ENCODE data around the gene ANP32A. TPM values are rescaled to one million over a fixed set of nuclear protein-coding genes. Genes with fewer than 3 reads are reported as not detected.

Gene ANP32A
- total RNA-seq, 1 donor from 2014 or later: 234 TPM

GRCh38 chr15:68801572-68802148 lies 19.0 kb downstream of the ANP32A start:
- intact Hi-C loops (cut with micrococcal nuclease): no loop called here

- intact Hi-C loops (cut with micrococcal nuclease): no loop called here
Measured at GRCh38 chr15:68800875-68801274, 19.8 kb downstream of the ANP32A start.

- intact Hi-C loops (cut with micrococcal nuclease): no loop called here
Measured at GRCh38 chr15:68798346-68799094, 22.2 kb downstream of the ANP32A start.

GRCh38 chr15:68797599-68798345 lies 22.9 kb downstream of the ANP32A start:
- intact Hi-C loops (cut with micrococcal nuclease): no loop called here

GRCh38 chr15:68797191-68797590 lies 23.5 kb downstream of the ANP32A start:
- intact Hi-C loops (cut with micrococcal nuclease): no loop called here

GRCh38 chr15:68796576-68796975 lies 24.1 kb downstream of the ANP32A start:
- intact Hi-C loops (cut with micrococcal nuclease): no loop called here

- intact Hi-C loops (cut with micrococcal nuclease): loop anchor here (1.0 kb wide), 1 partner anchor 22 kb away; no protein-coding TSS in a partner anchor
Measured at GRCh38 chr15:68795298-68795848, 25.3 kb downstream of the ANP32A start.

- intact Hi-C loops (cut with micrococcal nuclease): loop anchor here (1.0 kb wide), 1 partner anchor 22 kb away; no protein-coding TSS in a partner anchor
Measured at GRCh38 chr15:68794863-68795262, 25.8 kb downstream of the ANP32A start.

- intact Hi-C loops (cut with micrococcal nuclease): no loop called here
Measured at GRCh38 chr15:68794307-68794706, 26.4 kb downstream of the ANP32A start.

GRCh38 chr15:68793776-68794175 lies 26.9 kb downstream of the ANP32A start:
- intact Hi-C loops (cut with micrococcal nuclease): no loop called here

GRCh38 chr15:68792901-68793766 lies 27.6 kb downstream of the ANP32A start:
- intact Hi-C loops (cut with micrococcal nuclease): no loop called here

- intact Hi-C loops (cut with micrococcal nuclease): no loop called here
Measured at GRCh38 chr15:68791431-68792283, 29.0 kb downstream of the ANP32A start.

GRCh38 chr15:68790910-68791309 lies 29.8 kb downstream of the ANP32A start:
- intact Hi-C loops (cut with micrococcal nuclease): no loop called here

- intact Hi-C loops (cut with micrococcal nuclease): no loop called here
Measured at GRCh38 chr15:68790242-68790575, 30.5 kb downstream of the ANP32A start.

- intact Hi-C loops (cut with micrococcal nuclease): no loop called here
Measured at GRCh38 chr15:68789534-68790241, 31.0 kb downstream of the ANP32A start.

GRCh38 chr15:68789091-68789490 lies 31.6 kb downstream of the ANP32A start:
- intact Hi-C loops (cut with micrococcal nuclease): no loop called here

- intact Hi-C loops (cut with micrococcal nuclease): no loop called here
Measured at GRCh38 chr15:68788264-68788624, 32.5 kb downstream of the ANP32A start.

GRCh38 chr15:68787609-68788263 lies 33.0 kb downstream of the ANP32A start:
- intact Hi-C loops (cut with micrococcal nuclease): no loop called here

GRCh38 chr15:68786753-68787152 lies 33.9 kb downstream of the ANP32A start:
- intact Hi-C loops (cut with micrococcal nuclease): no loop called here

Data from T-helper 2 cell treated with Interferon-gamma antibody and Interleukin-4, amounts not matched to agents 100 ng/mL and 5 ng/mL, for 36 hours (primary cell).